GM21786 (cell line): ENCODE data around the gene DDX46.
"Not testable (repeated sequence)": the region's sequence is repeated elsewhere in the genome, so short reads cannot be mapped to it uniquely, and the experiment has no call there.

Experiments used
- ATAC-seq: cut with Tn5 transposase; IDR thresholded peaks from one replicate; pipeline ENCODE4 v1.9.1; 2021; ENCODE audit not compliant: unreplicated experiment

The DDX46 gene

GRCh38 chr5:134840811-134841210 is 82.2 kb downstream of the DDX46 start:
- ATAC-seq: no peak

GRCh38 chr5:134844252-134844651 is 85.7 kb downstream of the DDX46 start:
- no peak for ATAC-seq

GRCh38 chr5:134845335-134845851 is 86.8 kb downstream of the DDX46 start:
- ATAC-seq: no peak

GRCh38 chr5:134845852-134846640 is 87.5 kb downstream of the DDX46 start, which contains the start of gene C5orf24:
Gene C5orf24 (plus strand): TSS chr5:134845968. CDS start chr5:134854901, 8,933 bp downstream.
- peak; percentile 92 for ATAC-seq

- peak; percentile 10 for ATAC-seq
Observed at GRCh38 chr5:134846641-134846960, 88.0 kb downstream of the DDX46 start.

- not testable (repeated sequence) for ATAC-seq
Observed at GRCh38 chr5:134849434-134849933, 90.9 kb downstream of the DDX46 start.

GRCh38 chr5:134851307-134851923 is 92.8 kb downstream of the DDX46 start:
- no peak for ATAC-seq

GRCh38 chr5:134856465-134856864 is 97.9 kb downstream of the DDX46 start:
- not testable (repeated sequence) for ATAC-seq

GRCh38 chr5:134857401-134857800 is 98.8 kb downstream of the DDX46 start:
- no peak for ATAC-seq

GRCh38 chr5:134864707-134865106 is 106.1 kb downstream of the DDX46 start:
- ATAC-seq: no peak

GRCh38 chr5:134873494-134873893 is 114.9 kb downstream of the DDX46 start:
- ATAC-seq: no peak

- ATAC-seq: peak; percentile 72
Observed at GRCh38 chr5:134873987-134874830, 115.6 kb downstream of the DDX46 start, which contains the start of gene TXNDC15. Gene TXNDC15 (plus strand): TSS chr5:134874371. CDS start chr5:134874428, 57 bp downstream.

GRCh38 chr5:134874831-134875655 is 116.5 kb downstream of the DDX46 start:
- ATAC-seq: peak; percentile 31

GRCh38 chr5:134877159-134877558 is 118.6 kb downstream of the DDX46 start:
- ATAC-seq: peak; percentile 41

GRCh38 chr5:134878403-134878802 is 119.8 kb downstream of the DDX46 start:
- no peak for ATAC-seq

GRCh38 chr5:134879456-134879855 is 120.9 kb downstream of the DDX46 start:
- no peak for ATAC-seq
